SJCRH30 (cell line): ENCODE measurements around the gene ITGA6. TPM values are rescaled to one million over a fixed set of nuclear protein-coding genes. Genes with fewer than 3 reads are reported as not detected.

Experiments used
- DNase-seq, 2 experiments: peaks; one replicate each; pipeline ENCODE4 v3.0.0-alpha.2; 2015 to 2020
- H3K27ac ChIP-seq: fragments of 250-450 bp; sonication (Bioruptor Pico); 2 replicates; pipeline ENCODE4 v1.5.1; 2020; ENCODE audit warnings: mild to moderate bottlenecking, moderate library complexity
- H3K27me3 ChIP-seq: fragments of 250-450 bp; sonication (Bioruptor Pico); 2 replicates; pipeline ENCODE4 v1.5.1; 2020; ENCODE audit warnings: mild to moderate bottlenecking, moderate library complexity
- H3K36me3 ChIP-seq: fragments of 250-450 bp; sonication (Bioruptor Pico); 2 replicates; pipeline ENCODE4 v1.5.1; 2020; ENCODE audit warnings: mild to moderate bottlenecking, moderate library complexity
- H3K4me1 ChIP-seq: fragments of 250-450 bp; sonication (Bioruptor Pico); 2 replicates; pipeline ENCODE4 v1.5.1; 2020; ENCODE audit warnings: mild to moderate bottlenecking, moderate library complexity
- H3K4me3 ChIP-seq: fragments of 250-450 bp; sonication (Bioruptor Pico); 2 replicates; pipeline ENCODE4 v1.5.1; 2020; ENCODE audit warnings: mild to moderate bottlenecking, moderate library complexity
- H3K9me3 ChIP-seq: fragments of 250-450 bp; sonication (Bioruptor Pico); replicated peaks from 2 replicates; pipeline ENCODE4 v1.5.1; 2020; ENCODE audit warnings: mild to moderate bottlenecking, moderate library complexity
- total RNA-seq: library from RNA; depleted of rRNA; stranded (reverse); fragments of >200 nt; shearing (Covaris generic); gene quantifications from 2 replicates; pipeline ENCODE4 v1.2.3, GENCODE V29; 2014

ITGA6 gene
- total RNA-seq, 1 experiment from 2014 or later, result 57.8 TPM

DNA sequence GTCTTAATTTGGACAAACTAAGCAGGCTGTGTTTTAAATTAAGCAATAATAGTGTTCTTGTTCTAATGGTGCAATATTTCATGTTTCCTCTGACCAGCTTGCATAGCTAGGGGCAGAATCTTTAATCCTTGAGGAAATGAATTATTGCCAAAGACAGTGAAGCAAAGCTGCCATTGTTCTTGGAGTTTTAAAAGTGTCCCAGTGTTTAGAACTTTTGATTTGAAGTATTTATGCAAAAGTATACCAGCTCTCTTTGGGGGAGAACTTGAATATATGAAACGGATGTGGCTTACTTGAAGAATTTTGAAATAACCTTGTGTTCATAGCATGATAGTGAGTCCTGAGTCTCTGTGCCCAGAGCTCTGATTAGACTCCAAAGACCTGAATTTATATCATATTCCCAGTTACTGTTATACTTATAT is 33.4 kb downstream of the ITGA6 start:
- H3K27ac ChIP-seq, result no peak overlapping the region
- peak in 1 of 2 experiments; percentile 37 for DNase-seq

DNA sequence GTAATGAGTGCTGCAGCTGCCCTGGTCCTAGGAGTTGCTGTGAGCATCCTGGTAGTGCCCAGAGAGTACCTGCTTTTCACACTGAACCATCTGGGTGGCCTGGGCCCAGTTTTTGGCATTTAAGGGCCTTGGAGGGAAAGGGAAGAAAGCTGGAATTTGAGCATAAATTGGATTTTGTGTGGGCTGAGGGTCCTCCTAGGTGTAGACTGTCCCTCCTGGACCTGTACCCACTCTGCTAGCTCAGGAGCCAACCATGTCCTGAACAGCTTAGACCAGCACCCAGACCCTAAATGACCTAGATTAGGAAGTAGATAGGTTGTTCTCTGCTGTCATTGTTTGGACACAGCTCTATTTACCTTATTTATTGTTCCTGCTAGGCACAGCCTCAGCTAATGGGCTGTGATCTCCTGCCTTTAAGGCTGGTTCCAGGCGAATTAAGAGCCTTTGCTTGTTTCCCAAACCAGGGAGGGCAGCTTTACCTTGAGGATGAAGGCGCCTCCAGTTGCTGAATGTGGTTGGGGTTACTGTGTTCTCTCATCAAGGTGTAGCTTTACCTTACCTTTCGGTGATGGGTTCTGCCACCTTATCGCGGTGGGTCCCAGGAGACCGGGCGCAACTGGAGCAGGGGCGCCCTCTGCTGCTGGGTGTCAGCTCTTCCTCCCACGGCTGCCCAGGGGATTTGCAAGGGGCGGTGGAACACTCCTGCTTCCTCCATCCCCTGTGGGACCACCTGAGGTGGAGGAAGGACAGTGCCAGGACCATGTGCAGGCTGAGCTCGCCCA is 34.4 kb downstream of the ITGA6 start:
- Histone ChIP-seq H3K36me3 (no peaks in the 10 kb centered on the region), H3K4me3 (no peak overlapping the region), H3K4me1 (peaks cover 16% of the 10 kb centered on the region), H3K9me3 (no peaks in the 10 kb centered on the region), H3K27ac (no peak overlapping the region), H3K27me3 (no peaks in the 10 kb centered on the region)
- peak; percentile 47 to 67 for DNase-seq

More for the DNA sequence above, 33.4 kb downstream of the ITGA6 start:
- H3K36me3 ChIP-seq, result no peaks in the 10 kb centered on the region
- H3K9me3 ChIP-seq, result no peaks in the 10 kb centered on the region
- no peak overlapping the region for H3K4me3 ChIP-seq
- H3K27me3 ChIP-seq, result no peaks in the 10 kb centered on the region
- H3K4me1 ChIP-seq, result peaks cover 19% of the 10 kb centered on the region

DNA sequence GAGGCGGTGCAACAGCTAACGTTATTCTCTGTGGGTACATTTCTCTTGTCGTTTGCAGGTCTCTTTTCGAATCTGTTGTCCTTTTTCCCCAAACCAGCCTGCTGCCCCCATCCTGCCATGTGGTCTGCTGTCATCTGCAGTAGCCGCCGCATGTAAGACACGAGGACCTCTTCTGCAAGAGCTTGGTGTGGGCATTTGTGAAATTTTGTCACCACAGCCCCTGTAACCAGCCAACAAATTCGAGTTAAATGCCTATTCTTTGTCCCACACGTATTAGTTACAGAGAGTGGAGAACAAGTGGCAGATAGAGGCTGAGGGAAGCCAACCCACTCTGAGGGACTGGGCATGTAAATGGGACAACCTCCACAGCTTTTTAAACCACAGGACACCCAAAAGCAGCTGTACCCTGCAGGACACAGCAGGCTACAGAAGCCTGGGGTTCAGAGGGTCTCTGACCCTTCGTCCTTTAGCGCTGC is 35.0 kb downstream of the ITGA6 start:
- Histone ChIP-seq H3K4me1 (peaks cover 16% of the 10 kb centered on the region), H3K36me3 (no peaks in the 10 kb centered on the region), H3K9me3 (no peaks in the 10 kb centered on the region), H3K4me3 (no peak overlapping the region), H3K27ac (no peak overlapping the region), H3K27me3 (no peaks in the 10 kb centered on the region)
- DNase-seq, result no peak

DNA sequence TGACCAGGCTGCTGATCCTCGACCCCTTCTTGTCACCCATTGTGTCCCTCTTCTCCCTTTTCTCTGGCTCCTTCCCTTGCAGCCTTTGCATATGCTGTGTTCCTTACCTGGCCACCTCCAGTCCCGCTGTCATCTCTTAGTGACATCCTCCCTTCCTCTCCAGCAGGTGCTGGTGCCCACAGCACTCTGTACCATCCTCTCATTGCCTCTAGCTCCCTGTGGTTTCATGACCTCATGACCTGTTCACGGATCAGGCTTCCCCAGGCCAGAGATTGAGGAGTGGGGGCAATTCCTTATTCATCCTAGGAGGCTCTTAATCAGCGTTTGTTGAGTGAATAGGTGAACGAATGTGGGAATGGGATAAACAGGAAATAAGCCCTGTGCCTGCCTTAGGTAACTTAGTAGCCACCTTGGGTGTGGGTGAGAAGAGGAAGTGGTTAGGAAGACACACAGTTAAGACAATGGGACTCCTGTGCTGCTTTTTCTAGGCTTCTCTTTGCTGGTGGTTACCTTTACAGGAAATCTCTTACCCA is 35.5 kb downstream of the ITGA6 start:
- Histone ChIP-seq H3K4me1 (peaks cover 16% of the 10 kb centered on the region), H3K9me3 (no peaks in the 10 kb centered on the region), H3K4me3 (no peak overlapping the region), H3K27me3 (no peaks in the 10 kb centered on the region), H3K27ac (no peak overlapping the region), H3K36me3 (no peaks in the 10 kb centered on the region)
- no peak for DNase-seq

GRCh38 chr2:172464400-172465129 is 37.2 kb downstream of the ITGA6 start:
- Histone ChIP-seq H3K4me3 (no peak overlapping the region), H3K27ac (no peak overlapping the region), H3K36me3 (no peaks in the 10 kb centered on the region), H3K4me1 (peaks cover 16% of the 10 kb centered on the region), H3K27me3 (no peaks in the 10 kb centered on the region), H3K9me3 (no peaks in the 10 kb centered on the region)
- no peak for DNase-seq

GRCh38 chr2:172465417-172466334 is 38.3 kb downstream of the ITGA6 start:
- peak overlapping the region; percentile 36 for H3K4me3 ChIP-seq

GRCh38 chr2:172467382-172467781 is 40.0 kb downstream of the ITGA6 start:
- Histone ChIP-seq H3K4me3 (no peak overlapping the region), H3K36me3 (no peaks in the 10 kb centered on the region), H3K9me3 (no peaks in the 10 kb centered on the region), H3K27ac (no peak overlapping the region), H3K4me1 (0 out of 2 replicates have a peak, but pooled peaks cover 10% of the 10 kb centered on the region), H3K27me3 (no peaks in the 10 kb centered on the region)
- DNase-seq, result no peak

More at GRCh38 chr2:172465417-172466334, 38.3 kb downstream of the ITGA6 start:
- peak; percentile 62 to 84 for DNase-seq
- Histone ChIP-seq H3K9me3 (no peaks in the 10 kb centered on the region), H3K27ac (no peak overlapping the region), H3K4me1 (peaks cover 14% of the 10 kb centered on the region), H3K27me3 (no peaks in the 10 kb centered on the region), H3K36me3 (no peaks in the 10 kb centered on the region)

- Histone ChIP-seq H3K9me3 (no peaks in the 10 kb centered on the region), H3K27ac (no peak overlapping the region), H3K36me3 (peaks cover 5% of the 10 kb centered on the region; the same call in 1 of the 2 replicates), H3K4me1 (no peaks in the 10 kb centered on the region), H3K4me3 (no peak overlapping the region), H3K27me3 (no peaks in the 10 kb centered on the region)
- no peak for DNase-seq
Measured at GRCh38 chr2:172470958-172471922, 43.9 kb downstream of the ITGA6 start.

GRCh38 chr2:172472446-172473033 is 45.2 kb downstream of the ITGA6 start:
- no peaks in the 10 kb centered on the region for H3K27me3 ChIP-seq
- H3K27ac ChIP-seq, result no peak overlapping the region
- H3K9me3 ChIP-seq, result no peaks in the 10 kb centered on the region
- no peak for DNase-seq
- peaks cover 5% of the 10 kb centered on the region; the same call in 1 of the 2 replicates for H3K36me3 ChIP-seq
- no peak overlapping the region for H3K4me3 ChIP-seq
- no peaks in the 10 kb centered on the region for H3K4me1 ChIP-seq

GRCh38 chr2:172473167-172473566 is 45.8 kb downstream of the ITGA6 start:
- H3K4me1 ChIP-seq, result no peaks in the 10 kb centered on the region
- no peak overlapping the region for H3K27ac ChIP-seq
- no peaks in the 10 kb centered on the region for H3K27me3 ChIP-seq
- H3K9me3 ChIP-seq, result no peaks in the 10 kb centered on the region
- H3K36me3 ChIP-seq, result peaks cover 5% of the 10 kb centered on the region; the same call in 1 of the 2 replicates
- no peak overlapping the region for H3K4me3 ChIP-seq
- DNase-seq, result no peak

GRCh38 chr2:172478353-172478752 is 51.0 kb downstream of the ITGA6 start:
- no peak overlapping the region for H3K4me3 ChIP-seq
- DNase-seq, result no peak
- H3K9me3 ChIP-seq, result no peaks in the 10 kb centered on the region
- H3K27me3 ChIP-seq, result no peaks in the 10 kb centered on the region
- no peaks in the 10 kb centered on the region for H3K4me1 ChIP-seq
- H3K27ac ChIP-seq, result no peak overlapping the region
- peaks cover 3% of the 10 kb centered on the region; the same call in 1 of the 2 replicates for H3K36me3 ChIP-seq

GRCh38 chr2:172480301-172481218 is 53.2 kb downstream of the ITGA6 start:
- Histone ChIP-seq H3K27me3 (no peaks in the 10 kb centered on the region), H3K27ac (no peak overlapping the region), H3K4me1 (no peaks in the 10 kb centered on the region), H3K9me3 (no peaks in the 10 kb centered on the region), H3K36me3 (peaks cover 3% of the 10 kb centered on the region), H3K4me3 (no peak overlapping the region)
- no peak for DNase-seq
